ENCODE data around the gene REN. TPM values are rescaled to one million over a fixed set of nuclear protein-coding genes. Genes with fewer than 3 reads are reported as not detected.

Gene REN
- total RNA-seq, 3 donors from 2014 or later: not detected

DNA sequence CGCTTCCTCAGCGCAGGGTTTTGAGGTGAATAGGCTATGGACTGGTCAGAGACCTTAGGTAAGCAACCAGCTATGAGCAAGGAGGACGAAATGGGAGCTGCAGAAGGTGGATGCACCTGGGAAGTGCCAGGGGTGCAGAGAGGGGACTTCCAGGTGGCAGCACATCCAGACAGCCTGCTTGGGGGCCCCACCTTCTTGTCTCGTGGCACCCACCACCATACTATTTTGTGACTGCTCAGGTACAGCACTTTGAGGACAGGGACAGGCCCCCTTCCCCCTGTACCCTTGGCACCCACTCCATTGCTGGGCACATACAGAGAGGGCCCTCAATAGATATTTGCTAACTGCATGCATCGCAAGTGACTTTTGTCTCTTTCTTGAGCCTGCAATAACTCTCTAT lies 30.9 kb upstream of the REN start:
- Mint-ChIP-seq H3K4me3 (no peak overlapping the region), H3K9me3 (no peaks in the 10 kb centered on the region), H3K4me1 (ENCODE audit: low read depth) (peaks cover 3% of the 10 kb centered on the region), H3K27me3 (ENCODE audit: low read depth) (peaks cover 14% of the 10 kb centered on the region), H3K36me3 (ENCODE audit: insufficient read depth) (no peaks in the 10 kb centered on the region)
- DNase-seq (no peak), ATAC-seq (no peak)

DNA sequence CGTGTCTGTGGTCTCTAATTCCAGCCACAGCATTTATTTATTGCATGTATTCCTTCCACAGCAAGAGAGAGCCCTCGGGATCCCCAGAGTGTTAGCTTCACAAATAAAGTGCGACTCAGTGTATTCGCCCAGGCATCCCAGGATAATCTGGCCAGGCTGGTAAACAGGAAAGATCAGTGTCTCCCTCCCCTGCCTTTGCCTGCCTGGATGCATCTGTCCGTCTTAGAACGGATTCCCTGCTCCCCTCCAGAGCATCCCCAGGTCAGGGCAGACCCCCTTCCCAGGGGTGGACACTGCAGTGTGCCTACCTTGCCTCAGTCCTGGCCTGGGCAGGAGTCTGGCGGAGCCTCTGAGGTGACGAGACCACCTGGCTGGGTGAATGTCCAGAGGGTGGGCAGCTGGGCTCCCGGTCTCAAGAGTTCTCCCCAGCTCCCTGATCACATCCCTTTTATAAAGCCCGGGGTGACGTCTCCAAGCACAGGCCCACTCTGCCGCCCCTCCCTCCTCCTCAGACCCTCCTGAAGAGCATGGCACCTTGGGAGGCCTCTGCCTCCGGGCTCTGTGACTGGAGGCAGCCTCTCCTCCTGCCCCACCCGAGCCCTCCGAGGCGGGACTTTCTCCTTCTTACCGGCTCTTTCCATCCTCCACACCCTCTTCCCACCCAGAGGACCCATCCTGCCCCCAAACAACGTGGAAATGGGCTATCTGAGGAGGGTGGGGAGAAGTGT lies 30.1 kb upstream of the REN start, which contains the start of gene KISS1:
Gene KISS1 (minus strand): TSS at position 424 of the 728 bp plus-strand sequence. CDS start 3,615 bp downstream, outside the sequence.
- Mint-ChIP-seq H3K4me1 (ENCODE audit: low read depth) (peaks cover 3% of the 10 kb centered on the region), H3K27me3 (ENCODE audit: low read depth) (peaks cover 18% of the 10 kb centered on the region), H3K36me3 (ENCODE audit: insufficient read depth) (no peaks in the 10 kb centered on the region), H3K4me3 (no peak within 1 kb of the TSS), H3K9me3 (no peaks in the 10 kb centered on the region)
- DNase-seq: no peak
- no peak for ATAC-seq

DNA sequence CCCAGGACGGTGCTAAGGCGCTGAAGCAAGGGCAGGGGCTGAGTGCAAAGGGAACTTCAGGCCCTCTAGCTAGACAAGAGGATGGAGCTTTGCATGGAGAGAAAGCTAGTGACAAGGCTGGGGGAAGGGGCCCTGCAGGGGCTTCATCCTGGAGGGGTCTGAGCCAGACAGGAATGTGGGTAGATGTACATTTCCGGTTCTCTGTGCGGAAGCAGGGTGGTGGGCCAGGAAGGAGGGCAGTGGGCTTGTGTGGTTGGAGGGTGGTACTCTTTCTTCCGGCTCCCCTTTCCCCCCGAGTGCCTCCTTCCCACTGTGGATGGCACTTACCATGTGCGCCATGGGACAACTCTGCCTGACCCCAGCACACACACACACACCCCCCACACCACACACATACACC lies 28.6 kb upstream of the REN start:
- H3K27me3 Mint-ChIP-seq (ENCODE audit: low read depth): peaks cover 27% of the 10 kb centered on the region
- no peaks in the 10 kb centered on the region for H3K36me3 Mint-ChIP-seq (ENCODE audit: insufficient read depth)
- DNase-seq: no peak
- no peak for ATAC-seq
- no peaks in the 10 kb centered on the region for H3K9me3 Mint-ChIP-seq
- H3K4me1 Mint-ChIP-seq (ENCODE audit: low read depth): peaks cover 6% of the 10 kb centered on the region
- H3K4me3 Mint-ChIP-seq: no peak overlapping the region

DNA sequence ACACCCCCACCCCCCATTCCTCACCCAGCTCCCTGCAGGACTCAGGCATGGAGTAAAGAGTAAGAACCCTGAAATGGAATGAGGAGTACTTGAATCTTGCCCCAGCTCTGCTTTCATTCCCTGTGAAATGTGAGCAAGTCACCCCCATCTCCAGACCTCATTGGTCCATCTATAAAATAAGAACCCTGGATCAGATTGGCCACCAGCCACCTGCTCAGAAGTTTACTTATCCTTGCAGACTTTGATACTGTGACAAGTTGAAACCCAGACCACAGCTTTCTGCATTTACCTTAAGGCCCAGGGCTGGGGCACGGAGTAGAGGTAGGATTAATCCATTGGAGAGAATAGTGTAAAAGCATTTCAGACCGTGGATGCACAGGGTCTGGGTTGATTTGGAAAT lies 27.9 kb upstream of the REN start:
- no peaks in the 10 kb centered on the region for H3K36me3 Mint-ChIP-seq (ENCODE audit: insufficient read depth)
- no peaks in the 10 kb centered on the region for H3K9me3 Mint-ChIP-seq
- ATAC-seq: no peak
- no peak overlapping the region for H3K4me3 Mint-ChIP-seq
- peaks cover 8% of the 10 kb centered on the region for H3K4me1 Mint-ChIP-seq (ENCODE audit: low read depth)
- H3K27me3 Mint-ChIP-seq (ENCODE audit: low read depth): peaks cover 34% of the 10 kb centered on the region
- DNase-seq: no peak

- no peaks in the 10 kb centered on the region for H3K36me3 Mint-ChIP-seq (ENCODE audit: insufficient read depth)
- H3K4me3 Mint-ChIP-seq: no peak overlapping the region
- no peak for ATAC-seq
- H3K27me3 Mint-ChIP-seq (ENCODE audit: low read depth): peaks cover 47% of the 10 kb centered on the region
- no peaks in the 10 kb centered on the region for H3K9me3 Mint-ChIP-seq
- peaks cover 8% of the 10 kb centered on the region for H3K4me1 Mint-ChIP-seq (ENCODE audit: low read depth)
- no peak for DNase-seq
Observed at GRCh38 chr1:204192589-204193352, 26.6 kb upstream of the REN start.

DNA sequence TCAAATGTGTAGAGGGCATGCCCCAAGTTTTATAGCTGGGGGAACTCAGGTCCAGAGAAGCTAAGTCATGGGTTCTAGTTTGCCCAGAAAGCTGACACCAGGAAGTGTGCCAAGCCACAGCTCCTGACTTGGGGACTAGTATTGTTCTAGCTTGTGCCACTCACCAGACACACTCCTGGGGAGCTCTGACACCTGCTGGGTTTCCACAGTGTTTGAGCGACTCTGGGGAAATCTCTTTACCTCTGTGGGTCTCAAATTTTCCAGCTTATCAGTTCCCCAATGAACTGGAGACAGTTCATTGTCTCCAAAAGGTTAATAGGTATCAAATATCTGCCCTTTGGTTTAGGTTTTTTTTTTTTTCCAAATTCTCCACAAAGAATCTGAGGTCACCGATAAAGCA lies 25.9 kb upstream of the REN start:
- Mint-ChIP-seq H3K36me3 (ENCODE audit: insufficient read depth) (no peaks in the 10 kb centered on the region), H3K4me3 (no peak overlapping the region), H3K27me3 (ENCODE audit: low read depth) (peaks cover 55% of the 10 kb centered on the region)

GRCh38 chr1:204191456-204191855 lies 25.3 kb upstream of the REN start:
- Mint-ChIP-seq H3K4me1 (ENCODE audit: low read depth) (peaks cover 8% of the 10 kb centered on the region), H3K9me3 (no peaks in the 10 kb centered on the region), H3K27me3 (ENCODE audit: low read depth) (peaks cover 61% of the 10 kb centered on the region), H3K4me3 (no peak overlapping the region), H3K36me3 (ENCODE audit: insufficient read depth) (no peaks in the 10 kb centered on the region)
- DNase-seq (no peak), ATAC-seq (no peak)

More for the DNA sequence above, 25.9 kb upstream of the REN start:
- no peak for ATAC-seq
- no peak for DNase-seq
- H3K4me1 Mint-ChIP-seq (ENCODE audit: low read depth): peaks cover 8% of the 10 kb centered on the region
- H3K9me3 Mint-ChIP-seq: no peaks in the 10 kb centered on the region

GRCh38 chr1:204190212-204191211 lies 24.4 kb upstream of the REN start:
- Mint-ChIP-seq H3K36me3 (ENCODE audit: insufficient read depth) (no peaks in the 10 kb centered on the region), H3K4me3 (no peak overlapping the region), H3K4me1 (ENCODE audit: low read depth) (peaks cover 8% of the 10 kb centered on the region), H3K27me3 (ENCODE audit: low read depth) (peaks cover 64% of the 10 kb centered on the region), H3K9me3 (no peaks in the 10 kb centered on the region)
- DNase-seq (peak; percentile 16), ATAC-seq (peak; percentile 57 to 62)

GRCh38 chr1:204188959-204189639 lies 23.0 kb upstream of the REN start:
- ATAC-seq: peak in 1 of 2 donors; percentile 46
- Mint-ChIP-seq H3K36me3 (ENCODE audit: insufficient read depth) (no peaks in the 10 kb centered on the region), H3K4me3 (no peak overlapping the region), H3K9me3 (no peaks in the 10 kb centered on the region), H3K4me1 (ENCODE audit: low read depth) (peaks cover 5% of the 10 kb centered on the region), H3K27me3 (ENCODE audit: low read depth) (peaks cover 66% of the 10 kb centered on the region)
- no peak for DNase-seq

DNA sequence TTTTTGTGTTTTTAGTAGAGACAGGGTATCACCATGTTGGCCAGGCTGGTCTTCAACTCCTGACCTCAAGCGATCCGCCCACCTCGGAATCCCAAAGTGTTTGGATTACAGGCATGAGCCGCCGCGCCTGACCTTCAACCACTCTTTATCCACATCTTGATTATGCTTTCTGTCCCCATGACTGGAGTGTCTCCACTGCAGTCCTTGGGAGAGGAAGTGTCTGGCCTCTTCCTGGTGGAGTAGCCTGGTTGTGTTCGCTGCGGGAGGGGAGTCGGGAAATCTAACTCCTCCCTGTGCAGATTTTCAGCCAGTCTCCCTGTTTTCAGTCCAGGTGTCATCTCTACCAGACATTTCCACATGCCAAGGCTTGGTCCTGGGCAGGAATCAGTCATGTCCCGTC lies 20.5 kb upstream of the REN start:
- no peaks in the 10 kb centered on the region for H3K9me3 Mint-ChIP-seq
- H3K27me3 Mint-ChIP-seq (ENCODE audit: low read depth): peaks cover 57% of the 10 kb centered on the region
- peaks cover 5% of the 10 kb centered on the region for H3K4me1 Mint-ChIP-seq (ENCODE audit: low read depth)
- ATAC-seq: no peak
- no peak for DNase-seq
- H3K36me3 Mint-ChIP-seq (ENCODE audit: insufficient read depth): no peaks in the 10 kb centered on the region
- H3K4me3 Mint-ChIP-seq: no peak overlapping the region

- Mint-ChIP-seq H3K9me3 (no peaks in the 10 kb centered on the region), H3K27me3 (ENCODE audit: low read depth) (peaks cover 7% of the 10 kb centered on the region), H3K4me1 (ENCODE audit: low read depth) (no peaks in the 10 kb centered on the region), H3K36me3 (ENCODE audit: insufficient read depth) (no peaks in the 10 kb centered on the region), H3K4me3 (no peak overlapping the region)
- no peak for ATAC-seq
- no peak for DNase-seq
Observed at GRCh38 chr1:204181116-204181515, 15.0 kb upstream of the REN start.

- H3K27me3 Mint-ChIP-seq (ENCODE audit: low read depth): peaks cover 7% of the 10 kb centered on the region
- DNase-seq (no peak), ATAC-seq (no peak)
- H3K9me3 Mint-ChIP-seq: no peaks in the 10 kb centered on the region
- H3K4me3 Mint-ChIP-seq: no peak overlapping the region
- no peaks in the 10 kb centered on the region for H3K4me1 Mint-ChIP-seq (ENCODE audit: low read depth)
- H3K36me3 Mint-ChIP-seq (ENCODE audit: insufficient read depth): no peaks in the 10 kb centered on the region
Observed at GRCh38 chr1:204180133-204180532, 14.0 kb upstream of the REN start.

DNA sequence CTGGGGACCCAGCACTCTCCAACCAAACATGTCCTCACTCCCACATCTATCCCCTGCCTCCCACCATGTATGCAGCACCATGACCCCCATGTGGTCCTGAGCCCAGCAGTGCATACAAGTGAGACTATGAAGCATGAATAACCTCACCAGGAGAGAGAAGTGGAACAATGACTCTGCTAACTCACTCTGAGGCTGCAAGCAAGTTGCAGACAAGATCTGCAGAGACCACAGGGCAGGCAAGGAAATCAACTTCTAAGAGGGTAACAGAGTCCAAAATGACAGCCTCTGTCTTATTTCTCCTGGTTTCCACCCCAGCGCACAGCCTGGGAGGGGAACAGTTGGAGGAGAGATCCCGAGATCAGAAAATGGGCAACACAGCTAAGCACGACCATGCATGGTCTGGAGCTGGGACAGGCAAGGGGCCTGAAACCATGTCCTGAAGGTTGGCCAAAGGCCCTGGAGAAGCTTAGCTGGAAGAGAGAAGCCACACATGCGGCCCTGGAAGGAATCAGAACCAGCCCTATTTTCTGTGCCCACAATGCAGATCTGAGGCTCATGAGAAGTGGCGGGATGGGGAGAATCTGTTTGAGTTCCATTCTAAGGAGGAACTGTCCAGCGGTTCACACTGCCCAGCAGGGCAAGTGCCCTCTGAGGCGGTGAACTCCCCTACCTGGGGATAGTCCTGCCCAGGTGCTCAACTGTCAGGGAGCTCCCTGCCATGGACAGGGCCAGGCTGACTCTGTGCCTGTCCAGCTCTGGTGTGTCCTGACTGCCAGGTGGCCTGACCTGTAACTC lies 12.5 kb upstream of the REN start:
- no peak for DNase-seq
- Mint-ChIP-seq H3K4me1 (ENCODE audit: low read depth) (no peaks in the 10 kb centered on the region), H3K4me3 (no peak overlapping the region), H3K9me3 (peaks cover under 1% of the 10 kb centered on the region), H3K36me3 (ENCODE audit: insufficient read depth) (no peaks in the 10 kb centered on the region), H3K27me3 (ENCODE audit: low read depth) (peaks cover 6% of the 10 kb centered on the region)
- ATAC-seq: no peak
